Endometrial microvascular endothelial cells (primary cell): Measurements from ENCODE around the gene RGS3. TPM values are rescaled to one million over a fixed set of nuclear protein-coding genes. Genes with fewer than 3 reads are reported as not detected.
"Not testable (repeated sequence)": the region's sequence is repeated elsewhere in the genome, so short reads cannot be mapped to it uniquely, and the experiment has no call there.

Source experiments
- in situ Hi-C: cut with HindIII; loops from 2 replicates; pipeline ENCODE4 v1.10.0; 2017; ENCODE audit warnings: low sequenced_read_pairs, low pct_unique_long_range_greater_than_20kb; ENCODE audit errors: inconsistent ontology term
- total RNA-seq: library from RNA; depleted of rRNA; stranded (reverse); fragments of >200 nt; gene quantifications from one replicate; pipeline ENCODE4 v1.2.3, GENCODE V29; 2015; ENCODE audit errors: inconsistent ontology term

RGS3 gene
- total RNA-seq, 1 donor from 2014 or later, result 106 TPM

DNA sequence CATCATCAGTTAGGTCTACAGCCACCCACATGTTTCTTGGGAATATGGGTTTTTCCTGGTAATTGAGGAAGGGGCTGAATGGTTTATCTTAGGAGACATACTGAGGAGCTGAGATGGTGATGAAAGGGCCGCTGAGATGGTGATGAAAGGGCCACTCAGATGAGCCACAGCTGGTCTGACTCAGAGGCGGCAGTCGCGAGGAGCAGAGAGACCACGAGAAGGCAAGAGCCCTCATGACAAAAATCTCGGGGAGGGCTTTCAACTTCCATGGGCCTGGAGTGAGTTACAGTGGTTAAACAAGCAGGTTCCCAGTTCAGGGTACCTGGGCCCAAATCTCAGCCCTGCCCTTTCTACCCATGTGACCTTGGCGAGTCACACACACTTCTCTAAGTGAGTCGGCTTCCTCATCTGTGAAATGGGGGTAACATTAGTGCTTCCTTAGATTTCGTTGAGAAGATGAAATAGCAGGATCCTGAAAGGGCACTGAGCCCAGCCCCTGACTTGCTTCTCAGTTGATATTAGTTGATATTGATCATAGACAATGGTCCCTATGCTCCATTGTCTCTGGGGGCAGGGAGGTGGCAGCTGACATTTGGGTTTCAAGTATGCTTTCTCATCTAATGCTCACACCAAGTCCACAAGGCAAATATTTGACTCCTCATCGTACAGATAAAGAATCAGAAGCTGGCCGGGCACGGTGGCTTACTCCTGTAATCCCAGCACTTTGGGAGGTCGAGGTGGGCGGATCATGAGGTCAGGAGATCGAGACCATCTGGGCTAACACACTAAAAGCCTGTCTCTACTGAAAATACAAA, 169.5 kb downstream of the RGS3 start:
- in situ Hi-C loops, result no loop called here

DNA sequence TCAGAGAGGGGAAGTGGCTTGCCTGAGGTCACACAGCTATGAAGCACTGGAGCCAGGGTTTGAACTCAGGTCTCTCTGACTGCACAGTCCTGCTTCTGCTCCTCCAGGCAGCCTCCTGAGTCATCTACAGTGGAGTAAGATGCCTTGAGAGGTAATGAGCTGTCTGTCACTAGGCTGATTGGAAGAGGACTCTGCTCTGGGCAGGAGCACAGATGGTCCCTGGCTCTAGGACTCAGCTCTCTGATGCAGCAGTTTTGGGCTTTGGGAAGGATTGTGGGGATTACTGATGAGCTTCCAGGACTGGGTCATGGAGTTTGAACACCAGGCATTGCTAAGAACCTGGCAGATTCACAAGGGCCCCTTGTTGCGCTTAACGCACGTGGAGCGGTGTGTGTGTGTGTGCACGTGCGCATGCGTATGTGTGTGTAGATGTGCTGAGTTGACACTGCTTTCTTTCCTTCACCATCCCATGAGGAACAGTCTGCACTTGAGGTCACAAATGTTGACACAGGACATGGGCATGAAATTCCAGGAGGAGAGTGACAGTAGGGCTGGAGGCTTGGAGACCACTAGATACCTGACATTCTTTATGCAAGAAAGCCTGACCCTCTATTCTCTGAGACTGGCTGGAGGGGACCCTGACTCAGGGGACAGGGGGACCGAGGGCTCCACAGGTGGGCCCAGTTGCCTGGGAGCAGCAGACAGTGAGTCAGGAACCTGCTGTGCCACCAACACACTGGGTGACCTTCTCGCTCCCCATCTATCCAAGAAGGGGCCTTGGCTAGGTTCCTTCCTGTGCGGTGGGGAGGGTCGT, 170.5 kb downstream of the RGS3 start:
- in situ Hi-C loops, result no loop called here

DNA sequence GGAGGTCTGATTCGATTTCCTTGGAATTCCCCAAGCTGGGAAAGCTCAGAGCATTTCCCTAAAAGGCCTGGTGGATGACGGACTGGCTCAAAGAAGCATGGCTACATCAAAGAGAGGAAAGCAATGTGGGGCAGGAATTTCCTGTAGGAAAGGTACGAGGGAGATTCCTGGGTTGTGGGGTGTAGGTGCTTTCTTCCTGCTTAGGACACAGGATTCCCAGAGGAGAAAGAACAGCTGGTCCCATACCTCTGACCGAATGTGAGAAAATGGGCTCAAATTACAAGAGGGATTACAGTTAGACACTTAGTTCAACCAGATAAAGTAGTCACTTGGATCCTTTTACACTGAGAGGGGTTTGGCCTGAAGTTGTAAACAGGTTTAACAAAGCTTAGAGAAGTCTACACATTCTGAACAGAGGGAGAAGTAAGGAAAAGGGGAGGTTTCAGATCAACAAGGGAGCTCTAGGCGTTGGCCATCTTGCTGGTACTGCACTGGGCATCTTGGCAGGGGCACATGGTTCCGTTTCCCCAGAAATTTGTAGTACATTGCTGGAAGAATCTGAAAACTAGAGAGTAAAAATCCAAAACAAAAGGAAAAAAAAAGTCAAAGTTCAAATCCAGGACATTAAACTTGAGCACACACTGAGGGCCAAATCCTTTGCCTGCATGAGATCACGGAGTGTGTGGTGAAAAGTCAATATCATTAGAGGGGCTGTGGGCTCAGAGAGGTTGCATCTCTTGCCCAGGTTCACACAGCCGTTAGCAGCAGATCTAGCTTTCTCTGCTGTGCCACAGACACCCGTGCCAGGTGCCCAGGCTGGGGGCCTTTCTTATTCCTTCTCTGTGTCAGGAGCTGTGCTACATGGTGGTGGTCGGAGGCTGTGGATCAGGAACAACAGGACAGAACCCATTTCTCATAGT, 171.3 kb downstream of the RGS3 start:
- in situ Hi-C loops, result no loop called here

DNA sequence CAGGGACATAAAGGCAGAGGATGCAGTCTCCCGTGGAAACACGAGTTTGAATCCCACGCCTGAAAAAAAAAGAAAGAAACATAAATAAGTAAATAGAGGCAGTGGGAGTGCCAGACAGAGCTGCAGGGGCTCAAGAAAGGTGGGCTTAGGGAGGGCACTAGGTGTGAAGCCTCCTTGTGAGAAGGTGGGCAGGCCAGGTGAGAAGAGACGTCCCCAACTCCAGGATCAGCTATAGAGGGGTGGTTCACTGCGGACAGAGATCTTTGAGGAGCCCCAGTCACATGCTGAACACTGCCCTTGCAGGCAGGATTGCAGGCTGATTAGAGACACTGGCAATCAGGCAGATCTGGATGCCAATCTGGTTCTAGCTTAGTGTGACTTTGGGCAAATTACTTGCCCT, 172.1 kb downstream of the RGS3 start:
- in situ Hi-C loops, result no loop called here

DNA sequence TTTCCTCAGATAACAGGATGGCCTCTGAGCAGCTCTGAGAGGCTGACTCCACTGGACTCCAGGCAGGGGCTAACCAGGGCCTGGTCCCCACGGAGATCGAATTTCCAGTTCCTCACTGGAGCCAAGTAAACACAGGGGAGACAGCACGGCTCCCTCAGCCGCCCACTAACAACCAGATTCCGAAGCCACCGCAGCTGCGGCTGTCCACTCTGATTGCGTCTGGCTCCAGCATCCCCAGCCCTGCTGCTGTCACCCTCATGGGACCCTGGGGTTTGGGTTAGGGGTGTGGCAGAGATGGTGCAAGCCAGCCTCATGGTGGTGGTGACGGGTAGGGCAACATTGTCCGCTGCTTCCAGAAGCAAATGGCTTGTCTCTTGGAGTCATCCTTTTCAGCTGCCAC, 172.6 kb downstream of the RGS3 start:
- in situ Hi-C loops, result no loop called here

DNA sequence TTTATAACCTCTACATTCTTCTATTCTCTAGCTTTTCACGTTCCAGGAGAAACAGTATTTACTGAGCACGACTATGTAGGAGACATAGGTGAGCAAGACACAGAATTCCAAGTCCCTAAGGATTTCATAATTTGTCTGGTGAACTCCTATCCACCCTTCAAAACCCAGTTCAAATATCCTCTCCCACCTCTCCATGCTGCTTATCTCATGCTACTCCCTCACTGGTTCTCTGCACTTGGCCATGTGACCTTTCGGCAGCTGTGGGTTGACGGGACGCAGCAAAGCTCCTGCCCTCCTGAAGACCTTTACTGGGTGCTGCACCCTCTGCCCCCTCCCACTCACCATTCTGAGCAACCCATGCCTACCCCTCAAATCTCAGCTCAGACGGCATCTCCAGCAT, 173.2 kb downstream of the RGS3 start:
- in situ Hi-C loops, result no loop called here

DNA sequence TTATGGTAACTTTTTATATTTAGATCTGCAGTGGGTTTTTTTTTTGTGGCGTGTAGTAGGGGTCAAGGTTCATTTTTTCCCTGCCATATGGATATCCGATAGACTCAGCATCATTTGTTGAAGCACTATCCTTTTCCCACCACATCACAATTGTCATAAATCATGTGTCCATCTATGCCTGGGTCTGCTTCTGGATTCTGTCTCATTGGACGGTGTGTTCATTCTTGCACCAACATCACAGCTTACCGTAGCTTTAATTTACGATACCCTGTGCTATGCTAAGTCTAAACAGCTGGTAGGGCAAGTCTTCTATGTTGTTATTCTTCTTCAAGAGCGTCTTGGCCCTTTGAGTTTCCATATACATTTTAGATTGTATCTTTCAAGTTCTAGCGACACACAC, 175.0 kb downstream of the RGS3 start:
- in situ Hi-C loops, result no loop called here

DNA sequence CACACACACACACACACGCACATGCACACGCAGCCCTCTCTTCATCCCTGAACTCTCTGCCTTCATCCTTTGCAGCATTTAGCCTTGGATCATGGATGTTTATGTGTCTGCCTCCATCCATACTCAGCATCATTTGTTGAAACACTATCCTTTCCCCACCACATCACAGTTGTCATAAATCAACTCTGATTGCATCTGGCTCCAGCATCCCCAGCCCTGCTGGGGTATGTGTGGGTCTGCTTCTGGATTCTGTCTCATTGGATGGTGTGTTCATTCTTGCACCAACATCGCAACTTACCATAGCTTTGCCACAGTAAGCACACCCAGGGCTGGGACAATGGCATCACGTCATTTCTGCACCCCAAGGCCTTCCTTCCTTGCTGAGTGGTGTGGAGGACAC, 175.4 kb downstream of the RGS3 start:
- in situ Hi-C loops, result no loop called here

GRCh38 chr9:113639411-113639970, 176.0 kb downstream of the RGS3 start:
- in situ Hi-C loops, result not testable (repeated sequence)

GRCh38 chr9:113640418-113640817, 176.9 kb downstream of the RGS3 start:
- in situ Hi-C loops, result no loop called here

DNA sequence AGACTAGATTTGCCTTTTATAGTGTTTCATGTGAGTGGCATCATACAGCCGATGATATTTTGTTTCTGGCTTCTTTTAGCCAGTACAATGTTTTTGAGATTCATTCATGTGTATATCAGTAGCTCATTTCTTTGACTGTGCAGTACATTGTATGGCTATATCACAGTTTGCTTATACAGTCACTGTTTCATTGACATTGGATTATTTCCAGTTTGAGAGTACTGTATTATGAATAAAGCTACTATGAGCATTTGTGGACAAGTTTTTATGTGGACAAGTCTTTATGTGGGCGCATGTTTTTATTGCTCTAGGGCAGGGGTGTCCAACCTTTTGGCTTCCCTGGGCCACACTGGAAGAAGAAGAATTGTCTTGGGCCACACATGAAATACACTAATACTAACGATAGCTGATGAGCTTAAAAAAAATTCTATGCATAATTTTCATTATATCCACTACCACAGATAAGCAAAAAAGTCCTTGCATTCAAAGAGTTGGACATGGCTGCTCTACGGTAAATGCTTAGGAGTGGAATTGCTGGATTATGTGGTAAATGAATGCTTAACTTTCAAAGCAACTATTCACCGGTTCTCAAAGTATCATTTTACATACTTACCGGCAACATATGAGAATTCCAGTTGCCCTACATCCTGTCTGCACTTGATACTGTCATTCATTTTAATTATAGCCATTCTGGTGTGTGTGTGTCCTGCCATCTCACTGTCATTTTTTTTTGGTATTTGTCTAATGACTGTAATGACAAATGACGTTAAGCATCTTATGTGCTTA, 177.8 kb downstream of the RGS3 start:
- in situ Hi-C loops, result no loop called here

GRCh38 chr9:113644321-113644720, 180.8 kb downstream of the RGS3 start:
- in situ Hi-C loops, result no loop called here

- in situ Hi-C loops, result no loop called here
Observed at GRCh38 chr9:113645227-113645977, 181.9 kb downstream of the RGS3 start.

GRCh38 chr9:113645978-113646253, 182.4 kb downstream of the RGS3 start:
- in situ Hi-C loops, result no loop called here

DNA sequence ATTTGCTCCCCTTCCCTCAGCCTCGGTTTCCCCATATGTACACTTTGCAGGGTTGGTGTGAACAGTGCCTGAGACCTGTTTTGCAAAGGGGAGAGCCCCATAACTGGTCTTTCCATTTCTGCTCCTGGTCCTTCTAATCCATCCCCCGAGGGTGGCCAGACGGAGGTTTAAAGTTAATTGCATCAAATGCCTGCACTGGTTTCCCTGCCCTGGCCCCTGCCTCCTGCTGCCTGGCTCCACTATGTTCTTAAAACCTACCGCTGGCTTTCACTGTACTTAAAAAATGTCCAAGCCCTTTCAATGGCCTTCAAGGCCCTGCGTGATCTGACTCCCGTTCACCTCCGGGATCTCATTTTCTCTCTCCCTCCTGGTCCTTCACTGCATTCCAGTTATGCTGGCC, 183.0 kb downstream of the RGS3 start:
- in situ Hi-C loops, result no loop called here
